Measurements from ENCODE around the gene HACE1.
A peak's percentile ranks its signal among the peaks of the same experiment; 100 is the strongest.

The HACE1 gene

DNA sequence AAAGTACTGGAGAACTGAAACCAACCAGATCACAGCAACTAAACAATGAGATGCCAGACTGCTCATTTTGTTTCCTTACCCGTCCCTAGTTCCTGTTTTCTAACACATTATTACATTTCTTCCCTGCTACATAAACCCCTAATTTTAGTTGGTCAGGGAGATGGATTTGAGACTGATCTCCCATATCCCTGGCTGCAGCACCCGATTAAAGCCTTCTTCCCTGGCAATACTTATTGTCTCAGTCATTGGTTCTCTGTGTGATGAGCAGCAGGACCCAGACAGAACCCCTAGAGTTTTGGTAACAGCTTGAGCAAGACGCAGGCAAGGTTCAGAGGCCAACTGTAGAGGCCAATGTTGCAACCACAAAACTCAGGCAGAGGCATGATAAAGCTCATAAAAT, 28.3 kb upstream of the HACE1 start:
- Histone ChIP-seq H3K4me1 (ENCODE audit: control insufficient read depth, insufficient read depth, low read length) (no peaks in the 10 kb centered on the region), H3K4me3 (ENCODE audit: low read depth, low read length) (no peak overlapping the region), H3K9me3 (ENCODE audit: control insufficient read depth, insufficient read depth, low read depth, low read length) (no peaks in the 10 kb centered on the region), H3K36me3 (ENCODE audit: control insufficient read depth in 2 of 2, insufficient read depth in 1 of 2, low read length in 2 of 2) (no peaks in the 10 kb centered on the region), H3K27ac (ENCODE audit: extremely low read depth, low read depth, low read length) (no peak overlapping the region)
- no peak for TF ChIP-seq ZBTB20 (tag by site-specific recombination; IDR thresholded peaks at IDR 0.05)
- POLR2A ChIA-PET = no interaction called here
- CTCF ChIA-PET = interaction anchor here (0.9 kb wide), 1 partner anchor 9 kb away, joined by 3 read pairs; no protein-coding TSS in a partner anchor

DNA sequence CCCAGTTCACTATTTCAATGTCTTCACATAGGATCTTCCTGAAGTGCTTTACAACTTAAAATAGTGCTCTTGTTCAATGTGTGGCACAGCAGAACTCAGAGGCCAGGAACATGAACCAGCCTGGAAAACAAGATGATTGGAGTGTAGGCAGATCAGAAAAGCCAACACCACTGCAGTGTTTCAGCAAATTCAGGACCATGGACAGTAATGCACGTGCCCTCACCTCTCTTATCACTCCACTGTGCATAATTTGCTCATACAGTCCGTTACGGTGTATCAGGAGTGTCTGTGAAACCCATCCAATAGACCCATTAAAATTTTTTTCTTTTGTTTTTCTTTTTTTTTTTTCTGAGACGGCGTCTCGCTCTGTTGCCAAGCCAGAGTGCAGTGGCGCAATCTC, 27.6 kb upstream of the HACE1 start:
- H3K36me3 ChIP-seq (ENCODE audit: control insufficient read depth in 2 of 2, insufficient read depth in 1 of 2, low read length in 2 of 2) = no peaks in the 10 kb centered on the region
- ChIA-PET CTCF (interaction anchor here (1.2 kb wide), 1 partner anchor 11 kb away, joined by 3 read pairs; no protein-coding TSS in a partner anchor), POLR2A (no interaction called here)
- H3K9me3 ChIP-seq (ENCODE audit: control insufficient read depth, insufficient read depth, low read depth, low read length) = no peaks in the 10 kb centered on the region
- no peaks in the 10 kb centered on the region for H3K4me1 ChIP-seq (ENCODE audit: control insufficient read depth, insufficient read depth, low read length)
- peak; percentile 23 for TF ChIP-seq ZBTB26 (tag by site-specific recombination; optimal IDR thresholded peaks at IDR 0.05)
- TF ChIP-seq, protein P1, sequence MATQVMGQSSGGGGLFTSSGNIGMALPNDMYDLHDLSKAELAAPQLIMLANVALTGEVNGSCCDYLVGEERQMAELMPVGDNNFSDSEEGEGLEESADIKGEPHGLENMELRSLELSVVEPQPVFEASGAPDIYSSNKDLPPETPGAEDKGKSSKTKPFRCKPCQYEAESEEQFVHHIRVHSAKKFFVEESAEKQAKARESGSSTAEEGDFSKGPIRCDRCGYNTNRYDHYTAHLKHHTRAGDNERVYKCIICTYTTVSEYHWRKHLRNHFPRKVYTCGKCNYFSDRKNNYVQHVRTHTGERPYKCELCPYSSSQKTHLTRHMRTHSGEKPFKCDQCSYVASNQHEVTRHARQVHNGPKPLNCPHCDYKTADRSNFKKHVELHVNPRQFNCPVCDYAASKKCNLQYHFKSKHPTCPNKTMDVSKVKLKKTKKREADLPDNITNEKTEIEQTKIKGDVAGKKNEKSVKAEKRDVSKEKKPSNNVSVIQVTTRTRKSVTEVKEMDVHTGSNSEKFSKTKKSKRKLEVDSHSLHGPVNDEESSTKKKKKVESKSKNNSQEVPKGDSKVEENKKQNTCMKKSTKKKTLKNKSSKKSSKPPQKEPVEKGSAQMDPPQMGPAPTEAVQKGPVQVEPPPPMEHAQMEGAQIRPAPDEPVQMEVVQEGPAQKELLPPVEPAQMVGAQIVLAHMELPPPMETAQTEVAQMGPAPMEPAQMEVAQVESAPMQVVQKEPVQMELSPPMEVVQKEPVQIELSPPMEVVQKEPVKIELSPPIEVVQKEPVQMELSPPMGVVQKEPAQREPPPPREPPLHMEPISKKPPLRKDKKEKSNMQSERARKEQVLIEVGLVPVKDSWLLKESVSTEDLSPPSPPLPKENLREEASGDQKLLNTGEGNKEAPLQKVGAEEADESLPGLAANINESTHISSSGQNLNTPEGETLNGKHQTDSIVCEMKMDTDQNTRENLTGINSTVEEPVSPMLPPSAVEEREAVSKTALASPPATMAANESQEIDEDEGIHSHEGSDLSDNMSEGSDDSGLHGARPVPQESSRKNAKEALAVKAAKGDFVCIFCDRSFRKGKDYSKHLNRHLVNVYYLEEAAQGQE (tag by site-specific recombination; IDR thresholded peaks at IDR 0.05) = peak; percentile 99
- TF ChIP-seq ZNF132 (tag by site-specific recombination; IDR thresholded peaks at IDR 0.05; ENCODE audit: borderline replicate concordance) = no peak
- TF ChIP-seq ZNF76 (tag by site-specific recombination; IDR thresholded peaks at IDR 0.05; ENCODE audit: borderline replicate concordance, low read depth) = no peak
- TF ChIP-seq ZFP3 (tag by site-specific recombination; IDR thresholded peaks at IDR 0.05; ENCODE audit: low read depth) = no peak
- peak; percentile 35; the same call in 1 of the 2 replicates for TF ChIP-seq ZNF600 (tag by site-specific recombination; IDR thresholded peaks at IDR 0.05)
- TF ChIP-seq PBX3 (CRISPR knock-in tag; IDR thresholded peaks at IDR 0.05) = peak; percentile 74; the same call in 1 of the 2 replicates
- TF ChIP-seq HOXD13 (CRISPR knock-in tag; IDR thresholded peaks at IDR 0.05; ENCODE audit: borderline replicate concordance) = 0 out of 2 replicates have a peak, but pooled peaks have one; percentile 69
- H3K4me3 ChIP-seq (ENCODE audit: low read depth, low read length) = no peak overlapping the region
- H3K27ac ChIP-seq (ENCODE audit: extremely low read depth, low read depth, low read length) = no peak overlapping the region

DNA sequence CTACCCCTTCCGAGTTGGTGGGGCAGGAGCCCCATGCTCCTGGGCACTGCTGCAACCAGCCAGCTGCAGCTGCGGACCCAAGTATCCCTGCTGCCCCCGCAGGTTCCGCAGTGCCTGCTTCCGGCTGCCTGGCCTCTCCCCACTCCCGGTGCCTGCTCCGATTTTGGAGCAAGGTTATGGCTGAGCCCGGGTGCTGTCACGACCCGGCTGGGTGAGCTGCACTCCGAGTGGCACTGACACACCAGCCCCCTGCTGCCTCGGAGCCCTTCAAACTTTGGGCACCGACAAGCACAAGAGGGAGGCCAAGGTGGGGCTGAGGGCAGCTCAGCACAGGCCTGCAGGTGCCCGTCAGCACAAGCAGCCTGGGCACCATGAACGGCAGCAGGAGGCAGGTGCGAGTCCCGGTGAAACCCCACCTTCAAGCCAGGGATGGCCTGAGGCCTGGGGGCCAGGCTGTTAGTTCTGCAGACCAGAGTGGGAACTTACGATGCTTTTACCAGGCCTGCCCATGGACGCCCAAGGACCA, 25.9 kb upstream of the HACE1 start:
- POLR2A ChIA-PET = no interaction called here
- no peak overlapping the region for H3K4me3 ChIP-seq (ENCODE audit: low read depth, low read length)
- CTCF ChIA-PET = interaction anchor here (0.6 to 1.2 kb wide), 2 partner anchors 12 to 86 kb away, joined by 3 to 6 read pairs; no protein-coding TSS in a partner anchor
- no peaks in the 10 kb centered on the region for H3K36me3 ChIP-seq (ENCODE audit: control insufficient read depth in 2 of 2, insufficient read depth in 1 of 2, low read length in 2 of 2)
- no peaks in the 10 kb centered on the region for H3K9me3 ChIP-seq (ENCODE audit: control insufficient read depth, insufficient read depth, low read depth, low read length)
- no peak overlapping the region for H3K27ac ChIP-seq (ENCODE audit: extremely low read depth, low read depth, low read length)
- H3K4me1 ChIP-seq (ENCODE audit: control insufficient read depth, insufficient read depth, low read length) = no peaks in the 10 kb centered on the region
- TF ChIP-seq ZNF157 (tag by site-specific recombination; IDR thresholded peaks at IDR 0.05) (no peak), SCRT2 (tag by site-specific recombination; IDR thresholded peaks at IDR 0.05) (no peak), ZNF133 (tag by site-specific recombination; IDR thresholded peaks at IDR 0.05) (no peak), OSR2 (tag by site-specific recombination; IDR thresholded peaks at IDR 0.05) (no peak), ZNF843 (tag by site-specific recombination; IDR thresholded peaks at IDR 0.05) (no peak), PBX3 (CRISPR knock-in tag; IDR thresholded peaks at IDR 0.05) (no peak), KLF9 (tag by site-specific recombination; IDR thresholded peaks at IDR 0.05; ENCODE audit: low read depth) (no peak), INSM2 (tag by site-specific recombination; IDR thresholded peaks at IDR 0.05) (no peak), ZBTB48 (tag by site-specific recombination; IDR thresholded peaks at IDR 0.05) (no peak), ZNF140 (tag by site-specific recombination; IDR thresholded peaks at IDR 0.05) (no peak), ZNF248 (tag by site-specific recombination; IDR thresholded peaks at IDR 0.05) (no peak), ZNF623 (tag by site-specific recombination; IDR thresholded peaks at IDR 0.05) (no peak)
- TF ChIP-seq, protein P2, sequence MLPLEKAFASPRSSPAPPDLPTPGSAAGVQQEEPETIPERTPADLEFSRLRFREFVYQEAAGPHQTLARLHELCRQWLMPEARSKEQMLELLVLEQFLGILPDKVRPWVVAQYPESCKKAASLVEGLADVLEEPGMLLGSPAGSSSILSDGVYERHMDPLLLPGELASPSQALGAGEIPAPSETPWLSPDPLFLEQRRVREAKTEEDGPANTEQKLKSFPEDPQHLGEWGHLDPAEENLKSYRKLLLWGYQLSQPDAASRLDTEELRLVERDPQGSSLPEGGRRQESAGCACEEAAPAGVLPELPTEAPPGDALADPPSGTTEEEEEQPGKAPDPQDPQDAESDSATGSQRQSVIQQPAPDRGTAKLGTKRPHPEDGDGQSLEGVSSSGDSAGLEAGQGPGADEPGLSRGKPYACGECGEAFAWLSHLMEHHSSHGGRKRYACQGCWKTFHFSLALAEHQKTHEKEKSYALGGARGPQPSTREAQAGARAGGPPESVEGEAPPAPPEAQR (tag by site-specific recombination; IDR thresholded peaks at IDR 0.05) = no peak
